ENCODE measurements around the gene ZBTB4. TPM values are rescaled to one million over a fixed set of nuclear protein-coding genes. Genes with fewer than 3 reads are reported as not detected.

Gene ZBTB4
- total RNA-seq, 1 experiment from 2014 or later, result 17.7 TPM

DNA sequence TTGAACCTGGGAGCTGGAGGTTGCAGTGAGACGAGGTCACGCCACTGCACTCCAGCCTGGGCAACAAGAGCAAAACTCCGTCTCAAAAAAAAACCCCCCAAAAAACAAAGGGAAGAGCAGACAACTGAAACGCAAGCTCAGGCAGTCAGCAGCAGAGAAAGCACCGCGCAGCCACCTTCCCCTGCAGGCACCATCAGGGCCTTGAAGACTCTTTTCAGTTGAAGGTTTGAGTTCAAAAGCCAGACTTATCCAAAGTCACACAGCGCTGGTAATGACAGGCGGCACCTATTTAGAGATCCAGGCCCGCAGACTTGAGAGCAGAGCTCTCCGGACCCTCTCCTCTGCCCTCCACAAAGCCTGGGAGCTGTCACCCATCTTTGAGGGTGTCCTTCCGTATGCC lies 11.1 kb downstream of the ZBTB4 start:
- H3K4me3 ChIP-seq (ENCODE audit: low read depth, low read length, poor library complexity, severe bottlenecking), result no peak overlapping the region
- DNase-seq (ENCODE audit: low spot score), result no peak
- BruUV-seq (replicated peaks), result no TSS peak
- H3K4me1 ChIP-seq (ENCODE audit: insufficient read depth, low read length, poor library complexity, severe bottlenecking), result no peaks in the 10 kb centered on the region
- CTCF ChIA-PET, result no interaction called here
- peaks cover 12% of the 10 kb centered on the region for H3K36me3 ChIP-seq (ENCODE audit: insufficient read depth, low read length, poor library complexity, severe bottlenecking)
- no peaks in the 10 kb centered on the region for H3K9me3 ChIP-seq (ENCODE audit: low read depth, low read length, poor library complexity, severe bottlenecking)
- POLR2A ChIA-PET (ENCODE audit: low non-redundant PET), result interaction anchor here (0.6 kb wide), 1 partner anchor 16 kb away, joined by 4 read pairs; the partner anchor contains the start of gene POLR2A
- TF ChIP-seq CTCF (conservative IDR thresholded peaks at IDR 0.05; ENCODE audit: low read depth, low read length) (no peak), EZH2 (IDR thresholded peaks at IDR 0.05; ENCODE audit: borderline replicate concordance, low read depth, low read length, poor library complexity, severe bottlenecking) (no peak)
- intact Hi-C loops (cut with micrococcal nuclease; ENCODE audit: unreplicated experiment), result no loop called here
- H3K27ac ChIP-seq (ENCODE audit: low read depth, low read length, poor library complexity, severe bottlenecking), result no peak overlapping the region
- H3K27me3 ChIP-seq (replicated peaks; ENCODE audit: insufficient read depth, low read depth, low read length, poor library complexity), result no peaks in the 10 kb centered on the region

DNA sequence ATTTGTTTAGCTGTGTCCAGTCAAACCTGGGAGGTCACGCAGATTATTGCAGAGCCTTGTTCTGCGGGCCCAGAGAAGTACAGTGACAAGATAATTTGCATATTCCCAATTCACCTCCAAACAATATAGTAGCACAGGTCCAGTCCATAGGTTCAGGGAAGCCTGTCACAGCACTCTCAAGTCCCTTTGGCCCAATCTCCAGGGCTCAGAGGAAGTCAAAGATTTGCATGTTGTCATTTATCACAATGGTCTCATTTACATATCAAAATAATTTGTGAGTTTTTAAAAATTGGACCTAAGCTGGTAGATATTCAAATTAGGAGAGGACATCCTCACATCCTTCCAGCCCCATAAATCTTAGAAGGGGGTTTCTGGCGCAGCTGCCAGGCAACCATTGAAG lies 11.9 kb downstream of the ZBTB4 start:
- no peaks in the 10 kb centered on the region for H3K4me1 ChIP-seq (ENCODE audit: insufficient read depth, low read length, poor library complexity, severe bottlenecking)
- no peak for TF ChIP-seq CTCF (conservative IDR thresholded peaks at IDR 0.05; ENCODE audit: low read depth, low read length)
- no peak for TF ChIP-seq EZH2 (IDR thresholded peaks at IDR 0.05; ENCODE audit: borderline replicate concordance, low read depth, low read length, poor library complexity, severe bottlenecking)
- intact Hi-C loops (cut with micrococcal nuclease; ENCODE audit: unreplicated experiment), result no loop called here
- no peak overlapping the region for H3K4me3 ChIP-seq (ENCODE audit: low read depth, low read length, poor library complexity, severe bottlenecking)
- H3K27me3 ChIP-seq (replicated peaks; ENCODE audit: insufficient read depth, low read depth, low read length, poor library complexity), result no peaks in the 10 kb centered on the region
- DNase-seq (ENCODE audit: low spot score), result no peak
- H3K27ac ChIP-seq (ENCODE audit: low read depth, low read length, poor library complexity, severe bottlenecking), result no peak overlapping the region
- CTCF ChIA-PET, result no interaction called here
- BruUV-seq (replicated peaks), result no TSS peak
- H3K9me3 ChIP-seq (ENCODE audit: low read depth, low read length, poor library complexity, severe bottlenecking), result no peaks in the 10 kb centered on the region
- H3K36me3 ChIP-seq (ENCODE audit: insufficient read depth, low read length, poor library complexity, severe bottlenecking), result peaks cover 12% of the 10 kb centered on the region
- POLR2A ChIA-PET (ENCODE audit: low non-redundant PET), result interaction anchor here (0.6 kb wide), 1 partner anchor 17 kb away, joined by 4 read pairs; the partner anchor contains the start of gene POLR2A

- ChIA-PET POLR2A (ENCODE audit: low non-redundant PET) (no interaction called here), CTCF (no interaction called here)
- H3K36me3 ChIP-seq (ENCODE audit: insufficient read depth, low read length, poor library complexity, severe bottlenecking), result peaks cover 12% of the 10 kb centered on the region
- H3K9me3 ChIP-seq (ENCODE audit: low read depth, low read length, poor library complexity, severe bottlenecking), result no peaks in the 10 kb centered on the region
- no peaks in the 10 kb centered on the region for H3K4me1 ChIP-seq (ENCODE audit: insufficient read depth, low read length, poor library complexity, severe bottlenecking)
- H3K4me3 ChIP-seq (ENCODE audit: low read depth, low read length, poor library complexity, severe bottlenecking), result no peak overlapping the region
- intact Hi-C loops (cut with micrococcal nuclease; ENCODE audit: unreplicated experiment), result no loop called here
- DNase-seq (ENCODE audit: low spot score), result no peak
- no peak overlapping the region for H3K27ac ChIP-seq (ENCODE audit: low read depth, low read length, poor library complexity, severe bottlenecking)
- BruUV-seq (replicated peaks), result no TSS peak
- TF ChIP-seq CTCF (conservative IDR thresholded peaks at IDR 0.05; ENCODE audit: low read depth, low read length) (no peak), EZH2 (IDR thresholded peaks at IDR 0.05; ENCODE audit: borderline replicate concordance, low read depth, low read length, poor library complexity, severe bottlenecking) (no peak)
- no peaks in the 10 kb centered on the region for H3K27me3 ChIP-seq (replicated peaks; ENCODE audit: insufficient read depth, low read depth, low read length, poor library complexity)
These were observed 12.6 kb downstream of the ZBTB4 start for GRCh38 chr17:7466639-7467341.

Measured in A673 (cell line).